Upper lobe of left lung (tissue), 6 donors: ENCODE results near the gene SCAI. TPM values are rescaled to one million over a fixed set of nuclear protein-coding genes. Genes with fewer than 3 reads are reported as not detected.

Experiments
- ATAC-seq, 2 donors: fragments of 200-7000 bp; cut with Tn5 transposase; one replicate each; pipeline ENCODE4 v1.9.1; 2022; ENCODE audit warnings: mild to moderate bottlenecking in 2 of 2, moderate library complexity in 2 of 2; ENCODE audit not compliant: low FRiP score in 2 of 2
- DNase-seq, 2 donors: peaks; one replicate each; pipeline ENCODE4 v3.0.0-alpha.2; 2019 to 2020
- H3K27ac ChIP-seq, 4 donors: fragments of 200-600 bp; sonication (generic); one replicate each; pipeline ENCODE4 v1.5.1; 2016 to 2019
- H3K27me3 ChIP-seq, 4 donors: fragments of 200-600 bp; sonication (generic); one replicate each; pipeline ENCODE4 v1.5.1; 2017 to 2019
- H3K36me3 ChIP-seq, 4 donors: fragments of 200-600 bp; sonication (generic); one replicate each; pipeline ENCODE4 v1.5.1; 2016 to 2019
- H3K4me1 ChIP-seq, 4 donors: fragments of 200-600 bp; sonication (generic); one replicate each; pipeline ENCODE4 v1.5.1; 2018 to 2019
- H3K4me3 ChIP-seq, 4 donors: fragments of 200-600 bp; sonication (generic); one replicate each; pipeline ENCODE4 v1.5.1; 2017 to 2019; ENCODE audit warnings: mild to moderate bottlenecking in 2 of 4, moderate library complexity in 1 of 4
- H3K9me3 ChIP-seq, 4 donors: fragments of 200-600 bp; sonication (generic); one replicate each; pipeline ENCODE4 v1.5.1; 2018 to 2019
- EP300 ChIP-seq, 4 donors: sonication (generic); formaldehyde crosslinking; IDR thresholded peaks; one replicate each; pipeline ENCODE4 v1.5.1; 2017; ENCODE audit warnings: antibody characterized with exemption in 4 of 4, control low read depth in 2 of 4
- POLR2A ChIP-seq, 4 donors: fragments of 450-650 bp; IDR thresholded peaks; one replicate each; pipeline ENCODE4 v1.5.1; 2016 to 2017; ENCODE audit warnings: antibody characterized with exemption in 4 of 4, mild to moderate bottlenecking in 2 of 4
- POLR2AphosphoS5 ChIP-seq, 2 donors: sonication (generic); formaldehyde crosslinking; IDR thresholded peaks; one replicate each; pipeline ENCODE4 v1.5.1; 2017; ENCODE audit warnings: antibody characterized with exemption in 2 of 2
- WGBS, 2 donors: methylation state at CpG; one replicate each; pipeline ENCODE4 v1.1.5; 2017 to 2018; 5-methylcytosine and 5-hydroxymethylcytosine counted together
- total RNA-seq, 6 donors: library from RNA; depleted of rRNA in 4 of 6; stranded (reverse); fragments of >200 nt in 4 of 6; gene quantifications; one replicate each; pipeline versions ENCODE4 v1.1.0 to v1.2.1, GENCODE V29; 2016 to 2021
- TF ChIP-seq, protein P1 (sequence below), 6 experiments: fragments of 450-650 bp in 4 of 6; fragments of 200-600 bp in 2 of 6; sonication (generic) in 2 of 6; IDR thresholded peaks; one replicate each; pipeline ENCODE4 v1.5.1; 2016 to 2019; ENCODE audit warnings: antibody characterized with exemption in 6 of 6
- donor health status: DM: no; HTN: no; CAD: no; lungs with moderate emphysema.
- donor health status: DM: no; HTN: yes; CAD: no; lungs with severe emphysema.

The SCAI gene
- total RNA-seq, 6 donors from 2014 or later, result 12.9 to 77.5 (median 23.4) TPM

- H3K9me3 ChIP-seq, result no peaks in the 10 kb centered on the region
- ATAC-seq, result no peak
- no peak overlapping the region for H3K4me3 ChIP-seq
- no peak for DNase-seq
- TF ChIP-seq POLR2AphosphoS5 (IDR thresholded peaks at IDR 0.05) (no peak), EP300 (IDR thresholded peaks at IDR 0.05) (no peak), POLR2A (IDR thresholded peaks at IDR 0.05) (no peak)
- TF ChIP-seq, protein P1, sequence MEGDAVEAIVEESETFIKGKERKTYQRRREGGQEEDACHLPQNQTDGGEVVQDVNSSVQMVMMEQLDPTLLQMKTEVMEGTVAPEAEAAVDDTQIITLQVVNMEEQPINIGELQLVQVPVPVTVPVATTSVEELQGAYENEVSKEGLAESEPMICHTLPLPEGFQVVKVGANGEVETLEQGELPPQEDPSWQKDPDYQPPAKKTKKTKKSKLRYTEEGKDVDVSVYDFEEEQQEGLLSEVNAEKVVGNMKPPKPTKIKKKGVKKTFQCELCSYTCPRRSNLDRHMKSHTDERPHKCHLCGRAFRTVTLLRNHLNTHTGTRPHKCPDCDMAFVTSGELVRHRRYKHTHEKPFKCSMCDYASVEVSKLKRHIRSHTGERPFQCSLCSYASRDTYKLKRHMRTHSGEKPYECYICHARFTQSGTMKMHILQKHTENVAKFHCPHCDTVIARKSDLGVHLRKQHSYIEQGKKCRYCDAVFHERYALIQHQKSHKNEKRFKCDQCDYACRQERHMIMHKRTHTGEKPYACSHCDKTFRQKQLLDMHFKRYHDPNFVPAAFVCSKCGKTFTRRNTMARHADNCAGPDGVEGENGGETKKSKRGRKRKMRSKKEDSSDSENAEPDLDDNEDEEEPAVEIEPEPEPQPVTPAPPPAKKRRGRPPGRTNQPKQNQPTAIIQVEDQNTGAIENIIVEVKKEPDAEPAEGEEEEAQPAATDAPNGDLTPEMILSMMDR (IDR thresholded peaks at IDR 0.05), result no peak
- no peak overlapping the region for H3K27ac ChIP-seq
- WGBS, 2 donors, result 80 to 99% methylated on average over 5 of the region's 5 CpGs
- H3K36me3 ChIP-seq, result peaks cover 20 to 74% (median 54%) of the 10 kb centered on the region in 4 donors
- H3K27me3 ChIP-seq, result no peaks in the 10 kb centered on the region
- no peaks in the 10 kb centered on the region for H3K4me1 ChIP-seq
These were observed 228.4 kb downstream of the SCAI start for GRCh38 chr9:124914753-124915405.

- Histone ChIP-seq H3K4me1 (no peaks in the 10 kb centered on the region), H3K27ac (no peak overlapping the region), H3K9me3 (no peaks in the 10 kb centered on the region), H3K36me3 (peaks cover 10 to 66% (median 45%) of the 10 kb centered on the region in 4 donors), H3K27me3 (no peaks in the 10 kb centered on the region), H3K4me3 (no peak overlapping the region)
- DNase-seq (no peak), ATAC-seq (no peak)
- 97 to 100% methylated on average over 2 of the region's 2 CpGs for WGBS, 2 donors
- TF ChIP-seq POLR2AphosphoS5 (IDR thresholded peaks at IDR 0.05) (no peak), POLR2A (IDR thresholded peaks at IDR 0.05) (no peak), EP300 (IDR thresholded peaks at IDR 0.05) (no peak)
- TF ChIP-seq, protein P1 (IDR thresholded peaks at IDR 0.05), result no peak
These were observed 229.9 kb downstream of the SCAI start for GRCh38 chr9:124913378-124913777.

GRCh38 chr9:124911766-124912165, 231.6 kb downstream of the SCAI start:
- Histone ChIP-seq H3K9me3 (no peaks in the 10 kb centered on the region), H3K27ac (no peak overlapping the region), H3K27me3 (no peaks in the 10 kb centered on the region), H3K36me3 (peaks cover 10 to 76% (median 51%) of the 10 kb centered on the region in 4 donors), H3K4me1 (no peaks in the 10 kb centered on the region), H3K4me3 (no peak overlapping the region)
- TF ChIP-seq, protein P1 (IDR thresholded peaks at IDR 0.05), result no peak
- no peak for TF ChIP-seq EP300 (IDR thresholded peaks at IDR 0.05)
- TF ChIP-seq POLR2AphosphoS5 (IDR thresholded peaks at IDR 0.05), result no peak
- TF ChIP-seq POLR2A (IDR thresholded peaks at IDR 0.05), result no peak
- ATAC-seq, result no peak
- 90 to 95% methylated on average over 1 of the region's 1 CpG for WGBS, 2 donors
- DNase-seq, result no peak

DNA sequence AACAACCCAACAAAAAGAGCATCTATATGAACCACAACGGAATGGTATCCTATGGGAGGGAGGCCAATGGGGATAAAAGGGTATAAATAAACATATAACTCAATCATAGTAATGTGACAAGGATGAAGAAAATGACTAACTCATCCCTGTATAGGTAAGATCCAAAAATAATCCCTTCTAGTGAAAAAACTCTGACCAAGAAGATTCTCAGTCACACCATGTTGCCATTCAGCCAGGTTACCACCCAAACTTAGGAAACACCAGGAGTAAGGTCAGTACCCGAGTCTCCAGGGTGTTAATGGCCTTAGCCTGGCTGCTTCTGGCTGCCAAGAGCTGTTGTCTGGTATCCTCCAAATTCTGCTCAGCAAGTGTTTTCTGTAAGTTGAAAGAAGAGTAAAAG, 235.2 kb downstream of the SCAI start:
- H3K27me3 ChIP-seq, result no peaks in the 10 kb centered on the region
- no peak for TF ChIP-seq POLR2A (IDR thresholded peaks at IDR 0.05)
- TF ChIP-seq, protein P1 (IDR thresholded peaks at IDR 0.05), result no peak
- no peak for TF ChIP-seq POLR2AphosphoS5 (IDR thresholded peaks at IDR 0.05)
- no peak for TF ChIP-seq EP300 (IDR thresholded peaks at IDR 0.05)
- peaks cover 10 to 75% (median 47%) of the 10 kb centered on the region in 4 donors for H3K36me3 ChIP-seq
- no peaks in the 10 kb centered on the region for H3K4me1 ChIP-seq
- 88 to 89% methylated on average over 2 of the region's 2 CpGs for WGBS, 2 donors
- no peak overlapping the region for H3K27ac ChIP-seq
- ATAC-seq (no peak), DNase-seq (no peak)
- no peaks in the 10 kb centered on the region for H3K9me3 ChIP-seq
- no peak overlapping the region for H3K4me3 ChIP-seq

- 57 to 61% methylated on average over 1 of the region's 1 CpG for WGBS, 2 donors
- Histone ChIP-seq H3K27me3 (no peaks in the 10 kb centered on the region), H3K36me3 (peaks cover 10 to 70% (median 42%) of the 10 kb centered on the region in 4 donors), H3K27ac (no peak overlapping the region), H3K4me3 (no peak overlapping the region), H3K9me3 (no peaks in the 10 kb centered on the region), H3K4me1 (no peaks in the 10 kb centered on the region)
- TF ChIP-seq EP300 (IDR thresholded peaks at IDR 0.05) (no peak), POLR2A (IDR thresholded peaks at IDR 0.05) (no peak), POLR2AphosphoS5 (IDR thresholded peaks at IDR 0.05) (no peak)
- TF ChIP-seq, protein P1 (IDR thresholded peaks at IDR 0.05), result no peak
- DNase-seq (no peak), ATAC-seq (no peak)
These were observed 236.4 kb downstream of the SCAI start for GRCh38 chr9:124906966-124907365.
